H9 (cell line): ENCODE data around the gene ITPK1. TPM values are rescaled to one million over a fixed set of nuclear protein-coding genes. Genes with fewer than 3 reads are reported as not detected.

Experiments
- DNase-seq: peaks from one replicate; pipeline ENCODE4 v3.0.0-alpha.2; 2017
- H2AFZ ChIP-seq: one replicate; pipeline ENCODE4 v1.6.1; 2013; ENCODE audit warnings: mild to moderate bottlenecking, low read length, control low read depth, moderate library complexity
- H2AK5ac ChIP-seq: 2 replicates; pipeline ENCODE4 v1.6.1; 2013; ENCODE audit warnings: low read length, control low read depth, mixed read lengths; ENCODE audit not compliant: insufficient read length
- H2BK120ac ChIP-seq: one replicate; pipeline ENCODE4 v1.6.1; 2013; ENCODE audit warnings: low read depth, mild to moderate bottlenecking, low read length, control low read depth, inconsistent platforms; ENCODE audit not compliant: poor library complexity, severe bottlenecking
- H2BK12ac ChIP-seq: 2 replicates; pipeline ENCODE4 v1.6.1; 2013; ENCODE audit warnings: low read length, control low read depth, mixed read lengths, low read depth; ENCODE audit not compliant: insufficient read length
- H2BK15ac ChIP-seq: 2 replicates; pipeline ENCODE4 v1.6.1; 2013; ENCODE audit warnings: low read depth, low read length, control low read depth
- H2BK20ac ChIP-seq: one replicate; pipeline ENCODE4 v1.6.1; 2013; ENCODE audit warnings: low read depth, mild to moderate bottlenecking, low read length, control low read depth, inconsistent platforms; ENCODE audit not compliant: poor library complexity, severe bottlenecking
- H2BK5ac ChIP-seq: 2 replicates; pipeline ENCODE4 v1.6.1; 2013; ENCODE audit warnings: low read length, control low read depth, mixed read lengths; ENCODE audit not compliant: insufficient read length
- H3K14ac ChIP-seq: 2 replicates; pipeline ENCODE4 v1.6.1; 2013; ENCODE audit warnings: low read length, control low read depth; ENCODE audit not compliant: insufficient read depth
- H3K18ac ChIP-seq: 2 replicates; pipeline ENCODE4 v1.6.1; 2013; ENCODE audit warnings: low read depth, mild to moderate bottlenecking, mixed read lengths, low read length, control low read depth; ENCODE audit not compliant: insufficient read length
- H3K23ac ChIP-seq: 2 replicates; pipeline ENCODE4 v1.6.1; 2013; ENCODE audit warnings: low read length, control low read depth, mixed read lengths, low read depth; ENCODE audit not compliant: insufficient read length
- H3K23me2 ChIP-seq: 2 replicates; pipeline ENCODE4 v1.6.1; 2013; ENCODE audit warnings: low read depth, mild to moderate bottlenecking, mixed read lengths, low read length, control low read depth; ENCODE audit not compliant: insufficient read length, poor library complexity, severe bottlenecking
- H3K27ac ChIP-seq: 2 replicates; pipeline ENCODE4 v1.5.1; 2013; ENCODE audit warnings: low read length, control low read depth, mixed read lengths, low read depth; ENCODE audit not compliant: insufficient read length
- H3K27me3 ChIP-seq: 2 replicates; pipeline ENCODE4 v1.6.1; 2013; ENCODE audit warnings: low read length, control low read depth, inconsistent platforms; ENCODE audit not compliant: insufficient read depth
- H3K4ac ChIP-seq: 2 replicates; pipeline ENCODE4 v1.6.1; 2013; ENCODE audit warnings: low read depth, mild to moderate bottlenecking, control low read depth, inconsistent platforms, low read length, moderate library complexity
- H3K4me1 ChIP-seq: 2 replicates; pipeline ENCODE4 v1.6.1; 2013; ENCODE audit warnings: low read length, control low read depth, inconsistent platforms; ENCODE audit not compliant: insufficient read depth
- H3K4me2 ChIP-seq: 2 replicates; pipeline ENCODE4 v1.6.1; 2013; ENCODE audit warnings: low read length, control low read depth, mixed read lengths; ENCODE audit not compliant: insufficient read length, insufficient read depth
- H3K56ac ChIP-seq: 2 replicates; pipeline ENCODE4 v1.6.1; 2013; ENCODE audit warnings: low read depth, mild to moderate bottlenecking, mixed read lengths, low read length, control low read depth; ENCODE audit not compliant: insufficient read length
- H3K79me1 ChIP-seq: 2 replicates; pipeline ENCODE4 v1.6.1; 2013; ENCODE audit warnings: low read depth, mild to moderate bottlenecking, moderate library complexity, low read length, control low read depth, inconsistent platforms; ENCODE audit not compliant: insufficient read depth, poor library complexity, severe bottlenecking
- H3K79me2 ChIP-seq: 2 replicates; pipeline ENCODE4 v1.6.1; 2013; ENCODE audit warnings: low read length, control low read depth, inconsistent platforms; ENCODE audit not compliant: insufficient read depth
- H3K9ac ChIP-seq: 2 replicates; pipeline ENCODE4 v1.6.1; 2013; ENCODE audit warnings: low read length, control low read depth, mixed read lengths; ENCODE audit not compliant: insufficient read length; ENCODE audit errors: extremely low read depth
- H3K9me3 ChIP-seq: one replicate; pipeline ENCODE4 v1.6.1; 2013; ENCODE audit warnings: low read depth, low read length, inconsistent platforms; ENCODE audit not compliant: control insufficient read depth
- H3T11ph ChIP-seq: one replicate; pipeline ENCODE4 v1.6.1; 2013; ENCODE audit warnings: mild to moderate bottlenecking, low read length, control low read depth, inconsistent platforms
- H4K20me1 ChIP-seq: one replicate; pipeline ENCODE4 v1.6.1; 2013; ENCODE audit not compliant: control insufficient read depth, insufficient read length, insufficient read depth
- H4K5ac ChIP-seq: 2 replicates; pipeline ENCODE4 v1.6.1; 2013; ENCODE audit warnings: low read depth, mild to moderate bottlenecking, mixed read lengths, low read length, control low read depth; ENCODE audit not compliant: insufficient read length
- H4K8ac ChIP-seq: replicated peaks from 2 replicates; pipeline ENCODE4 v1.6.1; 2013; ENCODE audit warnings: low read length, control low read depth, mixed read lengths, low read depth; ENCODE audit not compliant: insufficient read length
- H4K91ac ChIP-seq: 2 replicates; pipeline ENCODE4 v1.6.1; 2013; ENCODE audit warnings: low read depth, mild to moderate bottlenecking, moderate library complexity, mixed read lengths, low read length, control low read depth; ENCODE audit not compliant: insufficient read length
- H3K27ac Mint-ChIP-seq, 3 experiments: 2 replicates in 2 of 3; 3 replicates in 1 of 3; pipeline ENCODE4 v1.8.0; 2020 to 2021; ENCODE audit warnings: mixed read lengths in 3 of 3, mild to moderate bottlenecking in 1 of 3, moderate library complexity in 1 of 3
- H3K27me3 Mint-ChIP-seq: 2 replicates; pipeline ENCODE4 v1.8.0; 2021; ENCODE audit warnings: low read depth, mild to moderate bottlenecking, moderate library complexity, mixed read lengths
- H3K36me3 Mint-ChIP-seq, 3 experiments: 2 replicates in 2 of 3; 3 replicates in 1 of 3; pipeline ENCODE4 v1.8.0; 2020 to 2021; ENCODE audit warnings: low read depth in 3 of 3, mixed read lengths in 3 of 3; ENCODE audit not compliant: insufficient read depth in 1 of 3
- H3K4me1 Mint-ChIP-seq, 2 experiments: 2 replicates each; pipeline ENCODE4 v1.8.0; 2020; ENCODE audit warnings: mixed read lengths in 2 of 2
- H3K4me3 Mint-ChIP-seq, 2 experiments: 2 replicates in 1 of 2; 3 replicates in 1 of 2; pipeline ENCODE4 v1.8.0; 2020 to 2021; ENCODE audit warnings: mild to moderate bottlenecking in 2 of 2, mixed read lengths in 2 of 2, moderate library complexity in 1 of 2
- H3K9me3 Mint-ChIP-seq, 2 experiments: 2 replicates in 1 of 2; 3 replicates in 1 of 2; pipeline ENCODE4 v1.8.0; 2020; ENCODE audit warnings: mild to moderate bottlenecking in 2 of 2, mixed read lengths in 2 of 2, moderate library complexity in 1 of 2
- WGBS: extraction: QIAGEN DNeasy Blood & Tissue Kit; methylation state at CpG from one replicate; pipeline ENCODE4 v1.1.7; 2013; ENCODE audit warnings: missing lambda C conversion rate, low lambda C conversion rate, mixed read lengths; ENCODE audit not compliant: insufficient read length; ENCODE audit errors: extremely low coverage; 5-methylcytosine and 5-hydroxymethylcytosine counted together
- total RNA-seq: library from RNA; stranded (reverse); gene quantifications from 2 replicates; pipeline ENCODE4 v1.2.1, GENCODE V29; 2021
- TF ChIP-seq, protein P1 (sequence below): fragments of 200-600 bp; sonication (generic); conservative IDR thresholded peaks from 3 replicates; pipeline ENCODE4 v1.8.0; 2021; ENCODE audit warnings: antibody characterized with exemption, mild to moderate bottlenecking

ITPK1 gene
- total RNA-seq, 1 experiment from 2014 or later: 92.7 TPM

DNA sequence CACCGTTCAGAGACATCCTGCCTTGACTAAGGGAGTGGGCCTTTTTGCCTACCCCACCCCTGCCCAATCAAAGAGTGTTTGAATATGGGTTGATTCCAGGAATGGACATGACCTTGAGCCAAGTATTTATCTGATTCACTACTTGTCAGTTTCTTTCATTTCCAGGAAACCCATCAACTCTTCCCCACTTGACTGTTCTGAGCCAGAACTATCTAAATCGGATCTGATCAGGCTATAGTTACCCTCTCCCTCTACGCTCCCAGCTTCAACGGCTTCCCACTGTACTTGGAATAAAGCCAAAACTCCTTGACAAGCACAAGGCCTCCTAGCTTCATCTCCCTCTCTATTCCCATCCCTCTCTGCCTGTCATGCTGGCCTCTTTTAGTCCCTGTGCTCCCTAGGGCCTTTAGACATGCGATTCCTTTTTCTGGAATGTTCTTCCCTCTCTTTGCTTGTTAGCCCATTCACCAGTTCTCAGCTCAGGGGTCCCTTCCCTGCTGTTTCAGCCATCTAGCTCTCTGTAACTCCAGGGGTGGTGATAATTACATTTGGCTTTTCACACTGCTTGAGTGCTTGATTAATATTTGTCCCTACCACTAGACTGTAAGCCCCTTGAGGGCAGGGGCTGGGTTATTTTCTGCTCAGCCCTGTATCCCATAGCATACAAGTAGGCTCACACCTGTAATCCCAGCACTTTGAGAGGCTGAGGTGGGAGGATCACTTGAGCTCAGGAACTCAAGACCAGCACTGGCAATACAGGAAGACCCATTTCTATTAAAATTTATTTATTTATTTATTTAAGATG, 5.5 kb upstream of the ITPK1 start:
- no peaks in the 10 kb centered on the region for H3K9me3 Mint-ChIP-seq
- H3K4ac ChIP-seq: no peak overlapping the region
- no peak overlapping the region for H4K5ac ChIP-seq
- H3K79me1 ChIP-seq: no peaks in the 10 kb centered on the region
- H2BK5ac ChIP-seq: no peak overlapping the region
- H3K4me1 ChIP-seq: no peaks in the 10 kb centered on the region
- H3K36me3 Mint-ChIP-seq: no peaks in the 10 kb centered on the region; a peak in 1 of 7 replicates
- H3K18ac ChIP-seq: no peak overlapping the region
- H3K23ac ChIP-seq: no peak overlapping the region
- no peaks in the 10 kb centered on the region for H4K20me1 ChIP-seq
- H3T11ph ChIP-seq: no peak overlapping the region
- DNase-seq: no peak
- H2BK15ac ChIP-seq: no peak overlapping the region
- H3K4me2 ChIP-seq: no peak overlapping the region
- no peaks in the 10 kb centered on the region; the same call in 1 of the 2 replicates for H3K27me3 Mint-ChIP-seq
- H3K79me2 ChIP-seq: no peaks in the 10 kb centered on the region
- no peak overlapping the region for H2BK12ac ChIP-seq
- H3K4me1 Mint-ChIP-seq: peaks cover 4 to 13% of the 10 kb centered on the region in 2 experiments
- H3K23me2 ChIP-seq: peaks cover 3% of the 10 kb centered on the region
- H2AK5ac ChIP-seq: no peak overlapping the region
- H2AFZ ChIP-seq: no peak overlapping the region
- H3K4me3 Mint-ChIP-seq: no peak overlapping the region
- no peak overlapping the region for H3K14ac ChIP-seq
- H3K9ac ChIP-seq: no peak overlapping the region
- no peaks in the 10 kb centered on the region for H3K27me3 ChIP-seq
- no peak overlapping the region for H3K56ac ChIP-seq
- no CpG with 5 or more reads among the region's 5 CpGs for whole genome bisulfite sequencing
- H3K9me3 ChIP-seq: no peaks in the 10 kb centered on the region
- no peak overlapping the region for H2BK20ac ChIP-seq
- H2BK120ac ChIP-seq: no peak overlapping the region
- TF ChIP-seq, protein P1, sequence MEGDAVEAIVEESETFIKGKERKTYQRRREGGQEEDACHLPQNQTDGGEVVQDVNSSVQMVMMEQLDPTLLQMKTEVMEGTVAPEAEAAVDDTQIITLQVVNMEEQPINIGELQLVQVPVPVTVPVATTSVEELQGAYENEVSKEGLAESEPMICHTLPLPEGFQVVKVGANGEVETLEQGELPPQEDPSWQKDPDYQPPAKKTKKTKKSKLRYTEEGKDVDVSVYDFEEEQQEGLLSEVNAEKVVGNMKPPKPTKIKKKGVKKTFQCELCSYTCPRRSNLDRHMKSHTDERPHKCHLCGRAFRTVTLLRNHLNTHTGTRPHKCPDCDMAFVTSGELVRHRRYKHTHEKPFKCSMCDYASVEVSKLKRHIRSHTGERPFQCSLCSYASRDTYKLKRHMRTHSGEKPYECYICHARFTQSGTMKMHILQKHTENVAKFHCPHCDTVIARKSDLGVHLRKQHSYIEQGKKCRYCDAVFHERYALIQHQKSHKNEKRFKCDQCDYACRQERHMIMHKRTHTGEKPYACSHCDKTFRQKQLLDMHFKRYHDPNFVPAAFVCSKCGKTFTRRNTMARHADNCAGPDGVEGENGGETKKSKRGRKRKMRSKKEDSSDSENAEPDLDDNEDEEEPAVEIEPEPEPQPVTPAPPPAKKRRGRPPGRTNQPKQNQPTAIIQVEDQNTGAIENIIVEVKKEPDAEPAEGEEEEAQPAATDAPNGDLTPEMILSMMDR: no peak
- H4K91ac ChIP-seq: no peak overlapping the region
- no peak overlapping the region for H3K27ac Mint-ChIP-seq
- H3K27ac ChIP-seq: no peak overlapping the region
- H4K8ac ChIP-seq: no peak overlapping the region
